HepG2 (cell line): ENCODE measurements around the gene GHSR. TPM values are rescaled to one million over a fixed set of nuclear protein-coding genes. Genes with fewer than 3 reads are reported as not detected.

Experiments
- ATAC-seq: fragments of 200-7000 bp; cut with Tn5 transposase; 3 replicates; pipeline ENCODE4 v1.9.1; 2020; ENCODE audit warnings: mild to moderate bottlenecking, moderate library complexity
- BruUV-seq: library from RNA; stranded (reverse); fragments of 400-500 nt; replicated peaks from 2 replicates; lab custom pipeline; 2021; lab: Mats Ljungman, UMichigan
- CTCF ChIA-PET: fragments of 300-600 bp; formaldehyde crosslinking; extraction: SDS; loops from one replicate; lab custom pipeline; 2021; ENCODE audit warnings: low total read pairs, inconsistent platforms, low intra/inter-chr PET ratio; lab: Yijun Ruan, JAX
- POLR2A ChIA-PET: fragments of 350-600 bp; sonication (Branson Sonifier 250); formaldehyde crosslinking; loops from one replicate; lab custom pipeline; 2020; ENCODE audit warnings: antibody characterized with exemption, inconsistent platforms; lab: Yijun Ruan, JAX
- DNase-seq: peaks from one replicate; pipeline ENCODE4 v3.0.0-alpha.2; 2015; ENCODE audit warnings: low spot score
- FAIRE-seq: peaks from 3 replicates; lab custom pipeline; 2011; peaks lifted over from hg19 to GRCh38; lab: Jason Lieb, UNC
- H2AFZ ChIP-seq: one replicate; pipeline ENCODE4 v1.6.1; 2011; ENCODE audit warnings: low read length, inconsistent platforms
- H3K27ac ChIP-seq: fragments of 300-600 bp; 3 replicates; pipeline ENCODE4 v1.8.0; 2011; ENCODE audit warnings: mixed run types, mild to moderate bottlenecking, mixed read lengths, low read length, inconsistent platforms; ENCODE audit not compliant: insufficient read depth; ENCODE audit errors: extremely low read length
- H3K27me3 ChIP-seq, 2 experiments: fragments of 200-600 bp in 1 of 2; 2 replicates in 1 of 2; 3 replicates in 1 of 2; pipeline versions ENCODE4 v1.6.0 to v1.8.0; 2011; ENCODE audit warnings: low read length in 2 of 2, mild to moderate bottlenecking in 2 of 2, moderate library complexity in 2 of 2, inconsistent platforms in 1 of 2; ENCODE audit not compliant: insufficient read depth in 2 of 2, control insufficient read depth in 1 of 2
- H3K36me3 ChIP-seq, 2 experiments: fragments of 200-600 bp in 1 of 2; replicated peaks in 1 of 2; 2 replicates in 1 of 2; 3 replicates in 1 of 2; pipeline versions ENCODE4 v1.5.1 to v1.8.0; 2011; ENCODE audit warnings: low read length in 2 of 2, inconsistent platforms in 1 of 2; ENCODE audit not compliant: insufficient read depth in 2 of 2, control insufficient read depth in 1 of 2
- H3K4me1 ChIP-seq: 2 replicates; pipeline ENCODE4 v1.5.1; 2012; ENCODE audit warnings: low read length, inconsistent platforms; ENCODE audit not compliant: insufficient read depth
- H3K4me2 ChIP-seq: 2 replicates; pipeline ENCODE4 v1.6.0; 2011; ENCODE audit warnings: low read depth, low read length, inconsistent platforms
- H3K4me3 ChIP-seq, 3 experiments: fragments of 200-600 bp in 1 of 3; sonication (generic), shearing (Covaris generic) in 1 of 3; replicated peaks in 1 of 3; 2 replicates each; pipeline ENCODE4 v1.5.1; 2011 to 2016; ENCODE audit warnings: low read length in 3 of 3, inconsistent platforms in 2 of 3, low read depth in 2 of 3, mild to moderate bottlenecking in 2 of 3, control low read depth in 1 of 3, mixed read lengths in 1 of 3; ENCODE audit not compliant: insufficient read depth in 1 of 3
- H3K79me2 ChIP-seq: one replicate; pipeline ENCODE4 v1.6.1; 2011; ENCODE audit warnings: low read length, inconsistent platforms; ENCODE audit not compliant: insufficient read depth
- H3K9ac ChIP-seq: 2 replicates; pipeline ENCODE4 v1.6.0; 2011; ENCODE audit warnings: mild to moderate bottlenecking, low read depth, low read length, inconsistent platforms; ENCODE audit not compliant: insufficient read depth
- H3K9me3 ChIP-seq: 2 replicates; pipeline ENCODE4 v1.5.1; 2012; ENCODE audit warnings: mild to moderate bottlenecking, low read length
- H4K20me1 ChIP-seq: 2 replicates; pipeline ENCODE4 v1.6.0; 2011; ENCODE audit warnings: inconsistent platforms, mild to moderate bottlenecking, low read length, moderate library complexity; ENCODE audit not compliant: insufficient read depth
- EEA1 ChIP-seq: sonication (generic); formaldehyde crosslinking; IDR thresholded peaks from 2 replicates; pipeline ENCODE4 v1.5.1; 2020; ENCODE audit warnings: mild to moderate bottlenecking, missing genetic modification reagents, borderline replicate concordance
- HNRNPL ChIP-seq: fragments of 200-400 bp; formaldehyde crosslinking; IDR thresholded peaks from 2 replicates; pipeline ENCODE4 v1.6.1; 2017; ENCODE audit warnings: mild to moderate bottlenecking, low read depth, low read length
- MXD4 ChIP-seq: IDR thresholded peaks from 2 replicates; pipeline ENCODE4 v1.6.1; 2016; ENCODE audit warnings: mild to moderate bottlenecking, missing biosample characterization, missing genetic modification reagents
- NFYC ChIP-seq: IDR thresholded peaks from 2 replicates; pipeline ENCODE4 v1.6.1; 2016; ENCODE audit warnings: missing genetic modification reagents, missing compliant biosample characterization
- RXRA ChIP-seq: sonication (generic); formaldehyde crosslinking; IDR thresholded peaks from 2 replicates; pipeline ENCODE4 v1.5.1; 2020; ENCODE audit warnings: missing genetic modification reagents
- ZFP62 ChIP-seq: sonication (generic); formaldehyde crosslinking; IDR thresholded peaks from 2 replicates; pipeline ENCODE4 v1.4.0; 2020; ENCODE audit warnings: missing genetic modification reagents
- ZNF263 ChIP-seq: sonication (generic); formaldehyde crosslinking; IDR thresholded peaks from 2 replicates; pipeline ENCODE4 v1.4.0; 2020; ENCODE audit warnings: missing genetic modification reagents
- ZNF34 ChIP-seq: sonication (generic); formaldehyde crosslinking; IDR thresholded peaks from 2 replicates; pipeline ENCODE4 v1.4.0; 2020; ENCODE audit warnings: mild to moderate bottlenecking, missing genetic modification reagents, borderline replicate concordance
- ZNF446 ChIP-seq: sonication (generic); formaldehyde crosslinking; IDR thresholded peaks from 2 replicates; pipeline ENCODE4 v1.5.0; 2020; ENCODE audit warnings: mild to moderate bottlenecking, missing genetic modification reagents
- ZNF501 ChIP-seq: sonication (generic); formaldehyde crosslinking; IDR thresholded peaks from 2 replicates; pipeline ENCODE4 v1.5.1; 2020; ENCODE audit warnings: mild to moderate bottlenecking, moderate library complexity, missing genetic modification reagents
- WGBS: methylation state at CpG from one replicate; pipeline ENCODE4 v1.1.6; 2017; ENCODE audit warnings: low lambda C conversion rate; 5-methylcytosine and 5-hydroxymethylcytosine counted together
- in situ Hi-C: cut with HindIII; loops from 2 replicates; pipeline ENCODE4 v1.10.0; 2017; ENCODE audit warnings: low pct_unique_long_range_greater_than_20kb; ENCODE audit not compliant: extremely low pct_ligation_motif_present
- intact Hi-C: fragments of 100-400 bp; cut with micrococcal nuclease; formaldehyde crosslinking; loops from one replicate; pipeline ENCODE4 v1.10.0; 2022; ENCODE audit not compliant: unreplicated experiment
- polyA plus RNA-seq, 8 experiments: library from polyadenylated mRNA; depleted of rRNA in 3 of 8; stranded (reverse) in 7 of 8; unstranded in 1 of 8; fragments of >200 nt; fragmentation: Illumina TruSeq in 4 of 8; extraction: Trizol in 4 of 8; gene quantifications; 2 replicates each; pipeline versions ENCODE4 v1.2.1 to v1.2.3, GENCODE V29; 2011 to 2016; ENCODE audit warnings: low read depth in 4 of 8, missing spikeins in 1 of 8, mixed read lengths in 1 of 8; ENCODE audit not compliant: insufficient read depth in 1 of 8
- total RNA-seq, 5 experiments: library from RNA; depleted of rRNA; stranded (reverse); fragments of >200 nt; fragmentation: Illumina TruSeq; extraction: Trizol; gene quantifications; 2 replicates each; pipeline ENCODE4 v1.2.3, GENCODE V29; 2016; ENCODE audit warnings: low read depth in 1 of 5
- TF ChIP-seq, protein P1 (sequence below): sonication (generic); formaldehyde crosslinking; IDR thresholded peaks from 2 replicates; pipeline ENCODE4 v1.4.0; 2020; ENCODE audit warnings: missing genetic modification reagents
- TF ChIP-seq, protein P2 (sequence below): sonication (generic); formaldehyde crosslinking; IDR thresholded peaks from 2 replicates; pipeline ENCODE4 v1.5.1; 2020; ENCODE audit warnings: missing genetic modification reagents, mild to moderate bottlenecking, borderline replicate concordance
- TF ChIP-seq, protein P3 (sequence below): sonication (generic); formaldehyde crosslinking; conservative IDR thresholded peaks from 2 replicates; pipeline ENCODE4 v1.8.1; 2023; ENCODE audit warnings: missing genetic modification reagents

The GHSR gene
- total and polyA plus RNA-seq, 2 of the 13 experiments (the other 11 are each of a cell fraction or from before 2014, with no cell fraction given) = not detected

DNA sequence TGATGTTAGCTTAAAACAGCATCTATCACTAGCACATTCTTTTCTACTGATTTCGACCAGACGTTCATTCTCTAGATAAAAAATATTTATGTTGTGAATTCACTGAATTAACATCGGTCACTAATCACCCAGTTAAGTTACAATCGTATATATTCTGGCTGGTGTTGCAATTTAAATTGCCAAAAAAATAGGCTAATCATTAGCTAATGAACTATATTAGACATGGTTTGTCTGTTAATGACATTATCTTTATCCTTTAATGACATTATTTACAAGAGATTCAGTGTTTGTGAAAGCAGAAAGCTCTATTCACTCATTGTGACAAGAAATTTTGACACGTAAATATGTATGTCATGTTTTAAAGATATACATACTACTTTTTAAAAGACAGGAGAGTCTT is 6.7 kb downstream of the GHSR start:
- H3K4me2 ChIP-seq = no peak overlapping the region
- TF ChIP-seq ZNF501 (CRISPR knock-in tag) (no peak), HNRNPL (no peak), ZNF446 (CRISPR knock-in tag) (no peak), EEA1 (CRISPR knock-in tag) (no peak), ZNF34 (CRISPR knock-in tag) (no peak), RXRA (CRISPR knock-in tag) (no peak), MXD4 (no peak), NFYC (no peak), ZNF263 (CRISPR knock-in tag) (no peak), ZFP62 (no peak)
- TF ChIP-seq, protein P1, sequence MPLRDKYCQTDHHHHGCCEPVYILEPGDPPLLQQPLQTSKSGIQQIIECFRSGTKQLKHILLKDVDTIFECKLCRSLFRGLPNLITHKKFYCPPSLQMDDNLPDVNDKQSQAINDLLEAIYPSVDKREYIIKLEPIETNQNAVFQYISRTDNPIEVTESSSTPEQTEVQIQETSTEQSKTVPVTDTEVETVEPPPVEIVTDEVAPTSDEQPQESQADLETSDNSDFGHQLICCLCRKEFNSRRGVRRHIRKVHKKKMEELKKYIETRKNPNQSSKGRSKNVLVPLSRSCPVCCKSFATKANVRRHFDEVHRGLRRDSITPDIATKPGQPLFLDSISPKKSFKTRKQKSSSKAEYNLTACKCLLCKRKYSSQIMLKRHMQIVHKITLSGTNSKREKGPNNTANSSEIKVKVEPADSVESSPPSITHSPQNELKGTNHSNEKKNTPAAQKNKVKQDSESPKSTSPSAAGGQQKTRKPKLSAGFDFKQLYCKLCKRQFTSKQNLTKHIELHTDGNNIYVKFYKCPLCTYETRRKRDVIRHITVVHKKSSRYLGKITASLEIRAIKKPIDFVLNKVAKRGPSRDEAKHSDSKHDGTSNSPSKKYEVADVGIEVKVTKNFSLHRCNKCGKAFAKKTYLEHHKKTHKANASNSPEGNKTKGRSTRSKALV = no peak
- TF ChIP-seq, protein P2, sequence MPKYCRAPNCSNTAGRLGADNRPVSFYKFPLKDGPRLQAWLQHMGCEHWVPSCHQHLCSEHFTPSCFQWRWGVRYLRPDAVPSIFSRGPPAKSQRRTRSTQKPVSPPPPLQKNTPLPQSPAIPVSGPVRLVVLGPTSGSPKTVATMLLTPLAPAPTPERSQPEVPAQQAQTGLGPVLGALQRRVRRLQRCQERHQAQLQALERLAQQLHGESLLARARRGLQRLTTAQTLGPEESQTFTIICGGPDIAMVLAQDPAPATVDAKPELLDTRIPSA (CRISPR knock-in tag) = no peak
- TF ChIP-seq, protein P3, sequence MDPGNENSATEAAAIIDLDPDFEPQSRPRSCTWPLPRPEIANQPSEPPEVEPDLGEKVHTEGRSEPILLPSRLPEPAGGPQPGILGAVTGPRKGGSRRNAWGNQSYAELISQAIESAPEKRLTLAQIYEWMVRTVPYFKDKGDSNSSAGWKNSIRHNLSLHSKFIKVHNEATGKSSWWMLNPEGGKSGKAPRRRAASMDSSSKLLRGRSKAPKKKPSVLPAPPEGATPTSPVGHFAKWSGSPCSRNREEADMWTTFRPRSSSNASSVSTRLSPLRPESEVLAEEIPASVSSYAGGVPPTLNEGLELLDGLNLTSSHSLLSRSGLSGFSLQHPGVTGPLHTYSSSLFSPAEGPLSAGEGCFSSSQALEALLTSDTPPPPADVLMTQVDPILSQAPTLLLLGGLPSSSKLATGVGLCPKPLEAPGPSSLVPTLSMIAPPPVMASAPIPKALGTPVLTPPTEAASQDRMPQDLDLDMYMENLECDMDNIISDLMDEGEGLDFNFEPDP (CRISPR knock-in tag) = no peak
- H3K9ac ChIP-seq = no peak overlapping the region
- BruUV-seq = no TSS peak
- POLR2A ChIA-PET = no interaction called here
- no peaks in the 10 kb centered on the region for H3K36me3 ChIP-seq
- CTCF ChIA-PET = no interaction called here
- no peaks in the 10 kb centered on the region for H3K4me1 ChIP-seq
- 8% methylated on average over 5 of the region's 5 CpGs for WGBS
- no peak for ATAC-seq
- intact Hi-C loops = no loop called here
- no peak overlapping the region for H2AFZ ChIP-seq
- H3K4me3 ChIP-seq = no peak overlapping the region
- in situ Hi-C loops = no loop called here
- H3K27me3 ChIP-seq = peaks cover 0 to 6% of the 10 kb centered on the region in 2 experiments; a peak in 1 of 5 replicates
- no peak overlapping the region for H3K27ac ChIP-seq
- H3K9me3 ChIP-seq = no peaks in the 10 kb centered on the region
- FAIRE-seq = no peak
- H4K20me1 ChIP-seq = no peaks in the 10 kb centered on the region
- H3K79me2 ChIP-seq = no peaks in the 10 kb centered on the region
- DNase-seq = no peak
